B cell (primary cell): Measurements from ENCODE around the gene SNX10.

ENCODE experiments used
- CTCF ChIP-seq: fragments of 200-600 bp; IDR thresholded peaks from one replicate; pipeline ENCODE4 v1.8.0; 2022; ENCODE audit warnings: antibody characterized with exemption, mild to moderate bottlenecking
- EZH2 ChIP-seq: IDR thresholded peaks from 2 replicates; pipeline ENCODE4 v1.6.1; 2012; ENCODE audit warnings: borderline replicate concordance, low read depth, mild to moderate bottlenecking, moderate library complexity, low read length; ENCODE audit not compliant: insufficient read depth, poor library complexity, severe bottlenecking

GRCh38 chr7:26346611-26347203 lies 55.0 kb downstream of the SNX10 start:
- no peak for TF ChIP-seq CTCF
- no peak for TF ChIP-seq EZH2
